ENCODE data around the gene TXNRD2. TPM values are rescaled to one million over a fixed set of nuclear protein-coding genes. Genes with fewer than 3 reads are reported as not detected.
"Not testable (repeated sequence)": the region's sequence is repeated elsewhere in the genome, so short reads cannot be mapped to it uniquely, and the experiment has no call there.

TXNRD2 gene
- total RNA-seq, 2 experiments from 2014 or later, result 22.9 to 23.6 TPM

DNA sequence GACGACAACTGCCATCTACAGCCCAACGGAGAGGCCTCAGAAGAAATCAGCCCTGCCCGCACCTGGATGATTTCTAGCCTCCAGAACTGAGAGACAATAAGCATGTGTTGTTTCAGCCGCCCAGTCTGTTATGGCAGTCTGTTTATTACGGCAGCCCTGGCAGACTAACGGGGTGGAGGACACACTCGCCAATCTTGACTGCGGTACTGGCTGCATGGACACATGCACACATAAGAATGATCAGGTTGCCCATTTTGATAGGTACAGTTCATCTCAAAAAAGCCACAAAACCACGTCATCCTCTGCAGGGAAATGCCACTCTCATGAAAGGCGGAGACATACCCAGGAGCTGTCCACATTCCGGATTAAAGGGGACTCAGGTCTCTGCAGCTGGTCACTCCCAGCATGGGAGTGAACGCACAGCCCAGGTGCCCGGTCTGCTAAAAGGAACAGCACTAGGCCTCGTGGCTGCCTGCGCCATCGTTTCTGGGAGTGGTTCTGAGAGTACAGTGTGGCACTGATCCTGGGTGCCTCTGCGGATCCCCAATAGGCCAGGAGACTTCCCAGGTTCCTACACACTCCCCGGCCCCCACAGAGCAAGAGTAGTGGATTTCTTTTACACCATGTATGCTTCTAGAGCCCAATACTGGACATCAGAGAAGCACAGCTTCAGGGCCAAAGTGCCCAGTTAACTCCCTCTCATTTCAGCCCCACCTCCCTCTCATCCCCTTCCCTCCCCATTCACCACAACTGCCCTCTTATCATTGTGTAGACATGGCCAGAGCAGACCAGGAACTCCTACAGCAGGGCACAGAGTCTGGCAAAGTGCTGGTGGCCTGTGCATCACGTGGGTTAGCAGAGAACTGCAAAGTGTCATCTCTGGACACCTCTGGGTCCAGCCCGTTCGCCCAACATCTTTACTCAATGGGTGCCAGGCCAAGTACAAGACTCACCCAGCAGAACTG, 11.8 kb downstream of the TXNRD2 start:
- peaks cover 7% of the 10 kb centered on the region for H3K36me3 Mint-ChIP-seq (ENCODE audit: low read depth)
- no peaks in the 10 kb centered on the region for H3K4me1 Mint-ChIP-seq (ENCODE audit: low read depth)
- no peak overlapping the region for H3K27ac Mint-ChIP-seq
- no peaks in the 10 kb centered on the region for H3K9me3 Mint-ChIP-seq
- intact Hi-C loops (cut with micrococcal nuclease), result no loop called here
- H3K4me3 Mint-ChIP-seq, result no peak overlapping the region
- H3K27me3 Mint-ChIP-seq (ENCODE audit: low read depth), result no peaks in the 10 kb centered on the region
- no peak for DNase-seq
- CTCF ChIA-PET, result interaction anchor here (0.5 kb wide), 1 partner anchor 77 kb away, joined by 3 read pairs; no protein-coding TSS in a partner anchor

DNA sequence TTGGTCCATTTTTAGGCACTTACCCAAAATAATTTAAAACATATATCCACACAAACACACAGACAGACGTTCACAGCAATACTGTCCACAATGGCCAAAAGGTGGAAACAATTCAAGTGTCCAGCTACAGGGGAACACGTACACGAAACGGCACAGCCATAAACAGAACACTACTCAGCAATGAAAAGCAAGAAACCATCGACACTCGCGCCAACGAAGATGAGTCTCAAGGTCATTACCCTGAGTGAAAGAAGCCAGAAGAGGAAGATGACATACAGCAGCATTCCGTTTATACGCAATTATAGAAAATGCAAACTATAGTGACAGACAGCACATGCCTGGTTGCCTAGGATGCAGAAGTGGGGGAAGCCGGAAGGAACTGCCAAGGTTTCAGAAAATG, 13.4 kb downstream of the TXNRD2 start:
- intact Hi-C loops (cut with micrococcal nuclease), result no loop called here

DNA sequence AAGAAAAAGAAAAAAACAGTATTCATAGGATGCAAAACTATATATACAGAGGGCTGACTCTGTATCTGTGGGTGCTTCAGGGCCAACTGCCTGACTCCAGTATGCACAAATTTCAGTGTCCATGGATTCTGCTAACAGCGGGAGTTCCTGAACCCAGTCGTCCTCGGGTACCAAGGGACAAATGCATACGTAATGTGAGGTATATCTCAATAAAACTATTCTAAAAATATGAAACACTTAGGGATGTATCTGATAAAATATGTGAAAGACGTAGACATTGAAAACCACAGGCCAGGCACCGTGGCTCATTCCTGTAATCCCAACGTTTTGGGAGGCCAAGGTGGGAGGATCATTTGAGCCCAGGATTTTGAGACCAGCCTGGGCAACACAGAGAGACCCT, 13.9 kb downstream of the TXNRD2 start:
- Mint-ChIP-seq H3K4me1 (ENCODE audit: low read depth) (no peaks in the 10 kb centered on the region), H3K4me3 (no peak overlapping the region), H3K9me3 (no peaks in the 10 kb centered on the region), H3K27ac (no peak overlapping the region), H3K36me3 (ENCODE audit: low read depth) (peaks cover 7% of the 10 kb centered on the region), H3K27me3 (ENCODE audit: low read depth) (no peaks in the 10 kb centered on the region)
- DNase-seq, result no peak
- intact Hi-C loops (cut with micrococcal nuclease), result no loop called here
- CTCF ChIA-PET, result no interaction called here

More for the DNA sequence above, 13.4 kb downstream of the TXNRD2 start:
- H3K27ac Mint-ChIP-seq, result no peak overlapping the region
- no peaks in the 10 kb centered on the region for H3K4me1 Mint-ChIP-seq (ENCODE audit: low read depth)
- H3K4me3 Mint-ChIP-seq, result no peak overlapping the region
- H3K27me3 Mint-ChIP-seq (ENCODE audit: low read depth), result no peaks in the 10 kb centered on the region
- CTCF ChIA-PET, result no interaction called here
- DNase-seq, result no peak
- peaks cover 7% of the 10 kb centered on the region for H3K36me3 Mint-ChIP-seq (ENCODE audit: low read depth)
- no peaks in the 10 kb centered on the region for H3K9me3 Mint-ChIP-seq

DNA sequence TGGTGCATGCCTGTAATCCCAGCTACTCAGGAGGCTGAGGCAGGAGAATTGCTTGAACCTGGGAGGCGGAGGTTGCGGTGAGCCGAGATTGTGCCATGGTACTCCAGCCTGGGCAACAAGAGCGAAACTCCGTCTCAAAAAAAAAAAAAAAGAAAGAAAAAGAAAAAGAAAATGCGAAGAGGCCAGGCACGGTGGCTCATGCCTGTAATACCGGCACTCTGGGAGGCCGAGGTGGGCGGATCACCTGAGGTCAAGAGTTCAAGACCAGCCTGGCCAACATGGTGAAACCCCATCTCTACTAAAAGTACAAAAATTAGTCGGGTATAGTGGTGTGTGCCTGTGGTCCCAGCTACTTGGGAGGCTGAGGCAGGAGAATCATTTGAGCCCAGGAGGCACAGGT, 15.6 kb downstream of the TXNRD2 start:
- H3K9me3 Mint-ChIP-seq; H3K4me1 Mint-ChIP-seq (ENCODE audit: low read depth); H3K36me3 Mint-ChIP-seq (ENCODE audit: low read depth); H3K27ac Mint-ChIP-seq; DNase-seq; H3K4me3 Mint-ChIP-seq; intact Hi-C loops (cut with micrococcal nuclease); H3K27me3 Mint-ChIP-seq (ENCODE audit: low read depth): not testable (repeated sequence)
- CTCF ChIA-PET, result interaction anchor here (1.0 kb wide), 1 partner anchor 16 kb away, joined by 3 read pairs; no protein-coding TSS in a partner anchor

DNA sequence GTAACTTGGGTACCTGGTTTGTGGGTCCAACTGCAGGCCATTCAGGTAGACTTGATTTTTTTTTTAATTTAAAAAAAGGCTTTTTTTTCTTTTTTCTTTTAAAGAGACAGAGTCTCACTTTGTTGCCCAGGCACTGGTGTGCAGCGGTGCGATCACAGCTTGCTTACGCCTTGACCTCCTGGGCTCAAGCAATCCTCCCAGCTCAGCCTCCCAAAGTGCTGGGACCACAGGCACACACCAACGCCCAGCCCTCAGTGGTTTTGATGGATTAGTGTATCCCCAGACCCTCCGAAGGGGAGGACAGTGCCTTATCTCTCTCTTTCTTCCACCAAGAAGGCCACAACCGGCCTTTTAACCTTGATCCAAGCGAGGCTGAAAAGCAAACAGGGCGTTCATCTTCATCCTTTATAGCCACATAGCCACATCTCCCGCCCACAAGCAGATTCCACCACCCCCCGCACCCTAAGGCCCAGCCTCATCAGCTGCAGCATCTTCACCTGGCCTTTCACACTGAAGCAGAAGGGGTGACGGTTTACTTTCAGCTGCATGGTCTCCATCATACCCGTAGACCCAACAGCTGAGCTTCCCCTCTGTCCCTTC, 17.6 kb downstream of the TXNRD2 start:
- no peak for DNase-seq
- Mint-ChIP-seq H3K4me1 (ENCODE audit: low read depth) (no peaks in the 10 kb centered on the region), H3K27me3 (ENCODE audit: low read depth) (no peaks in the 10 kb centered on the region), H3K9me3 (no peaks in the 10 kb centered on the region), H3K4me3 (no peak overlapping the region), H3K27ac (no peak overlapping the region), H3K36me3 (ENCODE audit: low read depth) (peaks cover 2% of the 10 kb centered on the region)
- CTCF ChIA-PET, result interaction anchor here (1.5 kb wide), 1 partner anchor 194 kb away, joined by 6 read pairs; no protein-coding TSS in a partner anchor
- intact Hi-C loops (cut with micrococcal nuclease), result no loop called here

DNA sequence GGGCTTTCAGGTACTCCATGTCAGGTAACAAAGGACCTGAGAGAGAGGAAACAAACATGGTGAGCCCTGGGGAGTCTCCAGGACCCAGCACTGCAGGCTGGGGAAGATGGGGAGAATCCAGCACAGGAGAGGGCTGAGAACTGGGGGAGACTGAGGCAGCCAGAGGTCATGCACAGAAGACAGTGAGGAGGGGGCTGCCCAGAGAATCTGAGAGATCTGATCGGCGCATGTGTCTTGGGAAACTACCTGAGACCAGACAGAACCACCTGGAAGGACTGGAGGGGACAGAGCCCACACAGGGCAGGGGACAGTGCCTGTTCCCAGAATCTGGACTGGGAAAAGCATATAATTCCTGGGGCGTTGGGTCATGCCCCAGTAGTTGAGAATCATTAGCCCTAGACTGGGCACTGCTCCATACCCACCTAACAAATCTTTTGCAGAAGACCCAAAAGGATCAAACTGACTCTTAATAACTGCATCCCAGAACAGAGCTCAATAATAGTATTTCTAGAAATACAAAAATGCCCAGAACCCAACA, 20.0 kb downstream of the TXNRD2 start:
- no peaks in the 10 kb centered on the region for H3K36me3 Mint-ChIP-seq (ENCODE audit: low read depth)
- H3K27ac Mint-ChIP-seq, result no peak overlapping the region
- H3K9me3 Mint-ChIP-seq, result no peaks in the 10 kb centered on the region
- DNase-seq, result no peak
- no peaks in the 10 kb centered on the region for H3K27me3 Mint-ChIP-seq (ENCODE audit: low read depth)
- intact Hi-C loops (cut with micrococcal nuclease), result no loop called here
- CTCF ChIA-PET, result interaction anchor here (1.0 kb wide), 1 partner anchor 197 kb away, joined by 3 read pairs; no protein-coding TSS in a partner anchor
- no peak overlapping the region for H3K4me3 Mint-ChIP-seq
- no peaks in the 10 kb centered on the region for H3K4me1 Mint-ChIP-seq (ENCODE audit: low read depth)

DNA sequence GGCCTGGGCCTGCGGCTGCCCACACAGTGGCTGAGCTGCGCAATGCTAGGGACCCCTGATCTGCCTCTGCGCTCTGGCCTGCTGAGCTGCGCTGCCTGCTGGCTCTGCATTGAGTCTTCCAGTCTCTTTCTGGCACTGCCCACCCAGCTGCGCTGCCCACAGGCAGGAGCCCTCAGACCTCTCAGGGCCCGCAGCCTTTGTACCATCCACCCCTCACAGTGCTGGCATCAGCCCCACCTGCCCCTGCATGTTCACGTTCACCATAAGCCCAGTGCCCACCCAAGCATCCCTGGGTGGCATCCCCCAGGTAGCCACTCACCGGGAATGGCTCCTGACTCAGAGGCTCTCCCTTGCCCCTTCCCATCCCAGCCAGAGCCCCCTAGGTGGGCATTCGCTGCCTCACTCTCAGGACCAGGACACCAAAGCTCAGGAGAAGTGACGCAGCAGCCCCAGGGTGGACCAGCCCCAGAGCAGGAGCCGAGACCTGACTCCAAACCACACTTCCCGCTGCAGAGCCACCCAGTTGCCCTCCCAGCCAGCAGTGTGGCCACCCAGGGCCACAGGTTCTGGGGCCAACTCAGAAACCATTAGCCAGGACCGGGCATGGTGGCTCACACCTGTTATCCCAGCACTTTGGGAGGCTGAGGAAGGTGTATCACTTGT, 21.8 kb downstream of the TXNRD2 start:
- CTCF ChIA-PET, result interaction anchor here (1.5 kb wide), 1 partner anchor 9 kb away, joined by 6 read pairs; no protein-coding TSS in a partner anchor
- intact Hi-C loops (cut with micrococcal nuclease), result no loop called here

DNA sequence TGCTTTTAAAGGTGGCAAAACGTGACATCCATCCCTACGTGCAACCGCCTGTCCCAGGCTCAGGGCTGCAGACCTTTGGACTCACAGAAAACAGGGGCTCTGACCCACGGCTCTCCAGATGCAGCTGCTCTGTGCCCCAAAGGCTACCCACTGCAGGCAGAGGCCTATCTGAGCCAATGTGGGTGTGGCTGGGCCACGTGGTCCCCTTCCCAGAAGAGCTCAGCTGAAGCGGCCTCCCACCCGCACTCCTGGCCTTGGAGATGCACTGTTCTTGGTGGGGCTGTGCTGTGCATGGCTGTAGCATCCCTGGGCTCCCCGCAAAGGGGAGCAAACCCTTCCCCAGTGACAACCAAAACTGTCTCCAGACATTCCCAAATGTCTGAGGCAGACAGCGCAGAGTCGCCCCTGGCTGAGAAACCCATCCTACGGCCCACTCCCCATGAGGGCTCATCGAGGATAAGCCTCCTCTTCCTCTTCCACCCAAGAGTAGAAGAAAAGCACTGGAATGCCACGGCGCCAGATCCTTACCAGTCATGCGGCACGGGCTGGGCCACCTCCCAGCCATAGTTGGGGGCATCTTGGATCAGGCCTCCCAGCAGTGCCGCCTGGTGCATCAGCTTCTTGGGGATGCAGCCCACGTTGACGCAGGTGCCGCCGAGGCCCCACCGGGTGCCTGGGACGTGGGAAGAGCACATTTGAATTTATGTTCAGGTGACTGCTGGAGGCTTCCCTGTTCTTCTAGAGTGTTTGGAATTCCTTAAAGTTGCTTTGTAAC, 23.1 kb downstream of the TXNRD2 start:
- H3K27ac Mint-ChIP-seq, result no peak overlapping the region
- intact Hi-C loops (cut with micrococcal nuclease), result no loop called here
- CTCF ChIA-PET, result no interaction called here
- H3K36me3 Mint-ChIP-seq (ENCODE audit: low read depth), result peaks cover 18% of the 10 kb centered on the region
- H3K4me1 Mint-ChIP-seq (ENCODE audit: low read depth), result no peaks in the 10 kb centered on the region
- DNase-seq, result no peak
- no peaks in the 10 kb centered on the region for H3K9me3 Mint-ChIP-seq
- H3K4me3 Mint-ChIP-seq, result no peak overlapping the region
- H3K27me3 Mint-ChIP-seq (ENCODE audit: low read depth), result no peaks in the 10 kb centered on the region

More for the DNA sequence above, 21.8 kb downstream of the TXNRD2 start:
- Mint-ChIP-seq H3K27me3 (ENCODE audit: low read depth) (no peaks in the 10 kb centered on the region), H3K36me3 (ENCODE audit: low read depth) (peaks cover 7% of the 10 kb centered on the region), H3K4me3 (no peak overlapping the region), H3K9me3 (no peaks in the 10 kb centered on the region), H3K27ac (no peak overlapping the region), H3K4me1 (ENCODE audit: low read depth) (no peaks in the 10 kb centered on the region)
- no peak for DNase-seq

DNA sequence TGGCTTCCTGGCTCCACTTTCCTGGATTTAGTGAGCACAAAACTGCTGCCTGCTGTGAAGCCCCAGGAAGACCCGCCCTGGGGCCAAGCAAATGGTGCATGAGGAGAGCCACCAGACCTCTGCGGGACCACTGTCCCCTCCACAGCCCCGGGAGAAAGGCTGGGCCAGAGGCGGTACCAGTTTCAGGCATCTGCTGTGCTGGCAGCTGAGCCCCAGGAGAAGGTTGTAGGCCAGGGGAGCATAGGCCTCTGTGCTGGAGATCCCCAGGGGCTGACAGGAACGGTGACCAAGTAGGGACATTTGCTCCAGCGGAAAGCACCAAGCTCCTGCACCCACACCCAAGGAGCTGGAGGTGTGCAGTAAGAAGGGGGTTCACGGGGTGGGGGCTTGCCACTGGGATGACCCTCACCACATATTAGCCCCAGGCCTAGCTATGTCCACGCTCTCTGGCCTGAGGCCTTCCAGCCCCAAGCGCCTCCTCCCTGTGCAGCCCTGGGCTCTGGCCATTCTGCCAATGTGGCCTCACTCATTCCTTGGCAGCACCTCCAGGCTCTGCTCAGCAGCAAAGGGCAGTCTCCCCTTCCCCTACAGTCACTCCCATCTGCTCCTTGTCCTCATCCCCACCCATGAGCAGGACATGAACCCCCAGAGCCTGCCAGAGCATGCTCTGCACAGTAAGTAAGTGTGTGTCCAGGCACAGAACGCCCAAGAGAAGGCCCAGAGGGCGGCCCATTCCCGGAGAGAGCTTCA, 24.1 kb downstream of the TXNRD2 start:
- CTCF ChIA-PET, result interaction anchor here (0.9 kb wide), 1 partner anchor 187 kb away, joined by 3 read pairs; no protein-coding TSS in a partner anchor
- peaks cover 18% of the 10 kb centered on the region for H3K36me3 Mint-ChIP-seq (ENCODE audit: low read depth)
- DNase-seq, result no peak
- H3K9me3 Mint-ChIP-seq, result no peaks in the 10 kb centered on the region
- intact Hi-C loops (cut with micrococcal nuclease), result no loop called here
- H3K4me1 Mint-ChIP-seq (ENCODE audit: low read depth), result no peaks in the 10 kb centered on the region
- H3K27ac Mint-ChIP-seq, result no peak overlapping the region
- no peaks in the 10 kb centered on the region for H3K27me3 Mint-ChIP-seq (ENCODE audit: low read depth)
- no peak overlapping the region for H3K4me3 Mint-ChIP-seq

DNA sequence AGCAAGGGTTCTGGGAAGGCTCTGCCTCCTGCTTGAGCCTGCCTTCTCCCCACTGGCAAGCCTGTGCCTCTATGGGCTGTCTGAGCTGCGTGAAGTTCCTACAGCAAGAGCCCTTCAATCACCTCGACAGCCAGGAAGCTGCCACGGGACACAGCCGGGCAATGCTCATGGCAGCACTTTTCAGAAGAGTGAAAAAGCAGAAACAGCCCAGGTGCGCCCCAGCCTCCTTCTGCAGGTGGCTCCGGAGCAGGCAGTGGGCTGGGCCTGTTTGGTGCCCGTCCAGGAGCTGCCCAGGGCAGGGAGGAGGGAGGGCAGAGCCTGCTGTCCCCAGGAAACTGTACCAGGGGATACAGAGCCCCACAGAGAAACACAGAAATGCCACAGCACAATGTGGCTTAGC, 24.7 kb downstream of the TXNRD2 start:
- intact Hi-C loops (cut with micrococcal nuclease), result no loop called here
- H3K9me3 Mint-ChIP-seq, result no peaks in the 10 kb centered on the region
- CTCF ChIA-PET, result interaction anchor here (0.9 kb wide), 1 partner anchor 187 kb away, joined by 3 read pairs; no protein-coding TSS in a partner anchor

DNA sequence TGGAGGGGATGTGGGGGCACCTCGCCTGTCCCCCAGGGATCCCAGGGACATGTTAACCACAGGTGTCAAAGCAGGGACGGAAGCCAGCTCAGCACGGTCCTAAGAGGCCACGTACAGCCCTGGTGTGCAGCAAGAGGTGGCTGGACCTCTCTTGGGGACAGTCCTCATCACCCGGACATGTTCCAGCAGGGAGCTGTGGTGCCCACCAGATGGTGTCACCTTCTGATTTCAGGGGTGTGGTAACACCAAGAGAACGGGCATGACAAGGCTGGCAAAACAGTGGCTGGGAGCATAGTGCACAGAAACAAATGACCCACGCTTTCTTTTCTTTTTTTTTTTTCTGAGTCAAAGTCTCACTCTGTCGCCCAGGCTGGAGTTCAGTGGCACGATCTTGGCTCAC, 25.6 kb downstream of the TXNRD2 start:
- DNase-seq, result no peak
- H3K27ac Mint-ChIP-seq, result no peak overlapping the region
- no peaks in the 10 kb centered on the region for H3K27me3 Mint-ChIP-seq (ENCODE audit: low read depth)
- H3K36me3 Mint-ChIP-seq (ENCODE audit: low read depth), result peaks cover 18% of the 10 kb centered on the region
- H3K9me3 Mint-ChIP-seq, result no peaks in the 10 kb centered on the region
- no peak overlapping the region for H3K4me3 Mint-ChIP-seq
- intact Hi-C loops (cut with micrococcal nuclease), result no loop called here
- CTCF ChIA-PET, result interaction anchor here (1.7 kb wide), 1 partner anchor 185 kb away, joined by 8 read pairs; no protein-coding TSS in a partner anchor
- no peaks in the 10 kb centered on the region for H3K4me1 Mint-ChIP-seq (ENCODE audit: low read depth)

More for the DNA sequence above, 24.7 kb downstream of the TXNRD2 start:
- no peak for DNase-seq
- no peaks in the 10 kb centered on the region for H3K27me3 Mint-ChIP-seq (ENCODE audit: low read depth)
- H3K27ac Mint-ChIP-seq, result no peak overlapping the region
- H3K36me3 Mint-ChIP-seq (ENCODE audit: low read depth), result peaks cover 18% of the 10 kb centered on the region
- no peak overlapping the region for H3K4me3 Mint-ChIP-seq
- H3K4me1 Mint-ChIP-seq (ENCODE audit: low read depth), result no peaks in the 10 kb centered on the region
